Ascending aorta (tissue), 2 donors: ENCODE data around the gene SV2C. TPM values are rescaled to one million over a fixed set of nuclear protein-coding genes. Genes with fewer than 3 reads are reported as not detected.

Experiments
- DNase-seq, 2 donors: peaks; one replicate each; pipeline ENCODE4 v3.0.0-alpha.2; 2019; ENCODE audit warnings: low spot score in 2 of 2
- H3K27ac ChIP-seq, 2 donors: fragments of 200-600 bp; sonication (generic); one replicate each; pipeline ENCODE4 v1.5.1; 2016 to 2017; ENCODE audit warnings: mild to moderate bottlenecking in 1 of 2
- H3K27me3 ChIP-seq: fragments of 200-600 bp; sonication (generic); one replicate; pipeline ENCODE4 v1.5.1; 2017
- H3K36me3 ChIP-seq, 2 donors: fragments of 200-600 bp; sonication (generic); one replicate each; pipeline ENCODE4 v1.5.1; 2016
- H3K4me1 ChIP-seq, 2 donors: fragments of 200-600 bp; sonication (generic); one replicate each; pipeline ENCODE4 v1.5.1; 2016 to 2017; ENCODE audit warnings: mild to moderate bottlenecking in 1 of 2
- H3K4me3 ChIP-seq, 2 donors: fragments of 200-600 bp; sonication (generic); one replicate each; pipeline ENCODE4 v1.5.1; 2016 to 2017; ENCODE audit warnings: mild to moderate bottlenecking in 1 of 2
- H3K9me3 ChIP-seq, 2 donors: fragments of 200-600 bp; sonication (generic); one replicate each; pipeline ENCODE4 v1.5.1; 2016
- intact Hi-C: fragments of 100-400 bp; cut with DNase I; formaldehyde crosslinking; loops from one replicate; pipeline ENCODE4 v1.15.1; 2023
- total RNA-seq: library from RNA; depleted of rRNA; stranded (reverse); fragments of >200 nt; gene quantifications from one replicate; pipeline ENCODE4 v1.1.0, GENCODE V29; 2016
- TF ChIP-seq, protein P1 (sequence below), 3 experiments: fragments of 200-600 bp in 2 of 3; fragments of 450-650 bp in 1 of 3; sonication (generic) in 2 of 3; IDR thresholded peaks; one replicate each; pipeline ENCODE4 v1.5.1; 2016 to 2019; ENCODE audit warnings: antibody characterized with exemption in 3 of 3, mild to moderate bottlenecking in 1 of 3, moderate library complexity in 1 of 3

The SV2C gene
- total RNA-seq, 1 donor from 2014 or later, result not detected

DNA sequence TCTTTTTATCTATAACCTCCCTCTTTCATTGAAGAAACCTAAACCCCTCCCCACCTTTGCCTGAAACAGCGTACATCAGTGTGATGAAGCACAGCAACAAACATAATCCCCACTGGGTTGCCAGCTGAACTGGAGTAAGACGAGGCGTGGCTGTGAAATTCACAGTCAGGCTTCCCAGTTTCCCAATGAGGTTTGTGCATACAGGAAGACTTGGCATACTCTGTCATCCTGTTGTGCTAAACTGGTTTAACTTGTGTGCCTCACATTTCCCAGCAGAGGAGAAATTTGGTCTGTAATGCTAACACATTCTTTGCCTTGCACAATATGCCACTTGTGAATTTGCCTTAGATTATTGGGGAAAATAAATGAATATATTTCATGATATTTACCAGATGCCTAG lies 121.5 kb downstream of the SV2C start:
- DNase-seq, result no peak
- Histone ChIP-seq H3K27me3 (no peaks in the 10 kb centered on the region), H3K4me1 (no peaks in the 10 kb centered on the region), H3K36me3 (no peaks in the 10 kb centered on the region), H3K9me3 (peaks cover 0 to 4% of the 10 kb centered on the region in 2 donors), H3K4me3 (no peak overlapping the region), H3K27ac (no peak overlapping the region)
- intact Hi-C loops, result no loop called here
- TF ChIP-seq, protein P1, sequence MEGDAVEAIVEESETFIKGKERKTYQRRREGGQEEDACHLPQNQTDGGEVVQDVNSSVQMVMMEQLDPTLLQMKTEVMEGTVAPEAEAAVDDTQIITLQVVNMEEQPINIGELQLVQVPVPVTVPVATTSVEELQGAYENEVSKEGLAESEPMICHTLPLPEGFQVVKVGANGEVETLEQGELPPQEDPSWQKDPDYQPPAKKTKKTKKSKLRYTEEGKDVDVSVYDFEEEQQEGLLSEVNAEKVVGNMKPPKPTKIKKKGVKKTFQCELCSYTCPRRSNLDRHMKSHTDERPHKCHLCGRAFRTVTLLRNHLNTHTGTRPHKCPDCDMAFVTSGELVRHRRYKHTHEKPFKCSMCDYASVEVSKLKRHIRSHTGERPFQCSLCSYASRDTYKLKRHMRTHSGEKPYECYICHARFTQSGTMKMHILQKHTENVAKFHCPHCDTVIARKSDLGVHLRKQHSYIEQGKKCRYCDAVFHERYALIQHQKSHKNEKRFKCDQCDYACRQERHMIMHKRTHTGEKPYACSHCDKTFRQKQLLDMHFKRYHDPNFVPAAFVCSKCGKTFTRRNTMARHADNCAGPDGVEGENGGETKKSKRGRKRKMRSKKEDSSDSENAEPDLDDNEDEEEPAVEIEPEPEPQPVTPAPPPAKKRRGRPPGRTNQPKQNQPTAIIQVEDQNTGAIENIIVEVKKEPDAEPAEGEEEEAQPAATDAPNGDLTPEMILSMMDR (IDR thresholded peaks at IDR 0.05), result no peak

DNA sequence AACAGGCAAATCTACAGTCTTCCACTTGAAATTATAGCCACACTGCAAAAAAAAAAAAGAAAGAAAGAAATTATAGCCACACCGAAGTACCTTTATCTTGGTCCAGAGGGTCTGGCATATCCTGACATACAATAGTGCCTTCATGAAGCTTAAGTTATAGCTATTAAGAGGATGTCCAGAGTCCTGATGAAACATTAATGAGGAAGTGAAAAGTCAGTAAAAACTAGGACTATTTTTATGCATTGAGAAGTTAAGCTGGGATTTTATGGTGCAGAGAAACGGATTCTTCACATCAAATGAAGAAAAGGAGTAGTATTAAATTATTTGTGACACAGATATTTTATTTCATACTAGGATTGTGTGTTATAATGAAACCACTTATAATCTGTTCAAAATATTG lies 123.9 kb downstream of the SV2C start:
- no peaks in the 10 kb centered on the region for H3K36me3 ChIP-seq

DNA sequence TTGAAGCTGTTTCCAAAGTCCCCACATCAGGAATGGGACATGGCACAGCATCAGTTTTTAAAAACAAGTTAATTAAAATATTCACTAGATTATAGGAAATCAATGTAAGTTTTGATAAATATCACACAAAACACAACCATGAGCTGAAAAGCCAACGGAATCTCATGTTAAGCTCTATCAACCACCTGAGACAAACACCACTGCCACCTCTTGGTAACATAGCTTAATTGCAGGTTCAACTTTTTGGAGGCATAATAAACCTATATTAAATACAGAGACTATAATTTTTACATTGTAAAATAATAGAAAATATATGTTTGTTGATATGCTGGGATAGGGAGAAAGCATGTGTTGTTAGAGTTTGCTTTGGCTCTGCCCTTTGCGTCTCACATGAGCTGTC lies 126.1 kb downstream of the SV2C start:
- intact Hi-C loops, result no loop called here
- peaks cover 0 to 5% of the 10 kb centered on the region in 2 donors for H3K9me3 ChIP-seq
- no peaks in the 10 kb centered on the region for H3K27me3 ChIP-seq
- no peaks in the 10 kb centered on the region for H3K4me1 ChIP-seq
- H3K27ac ChIP-seq, result no peak overlapping the region
- no peaks in the 10 kb centered on the region for H3K36me3 ChIP-seq
- no peak overlapping the region for H3K4me3 ChIP-seq
- no peak for DNase-seq
- TF ChIP-seq, protein P1 (IDR thresholded peaks at IDR 0.05), result no peak

More for the DNA sequence above, 123.9 kb downstream of the SV2C start:
- no peak overlapping the region for H3K4me3 ChIP-seq
- H3K27ac ChIP-seq, result no peak overlapping the region
- H3K4me1 ChIP-seq, result no peaks in the 10 kb centered on the region
- intact Hi-C loops, result no loop called here
- peaks cover 0 to 5% of the 10 kb centered on the region in 2 donors for H3K9me3 ChIP-seq
- no peak for DNase-seq
- TF ChIP-seq, protein P1 (IDR thresholded peaks at IDR 0.05), result no peak
- no peaks in the 10 kb centered on the region for H3K27me3 ChIP-seq

DNA sequence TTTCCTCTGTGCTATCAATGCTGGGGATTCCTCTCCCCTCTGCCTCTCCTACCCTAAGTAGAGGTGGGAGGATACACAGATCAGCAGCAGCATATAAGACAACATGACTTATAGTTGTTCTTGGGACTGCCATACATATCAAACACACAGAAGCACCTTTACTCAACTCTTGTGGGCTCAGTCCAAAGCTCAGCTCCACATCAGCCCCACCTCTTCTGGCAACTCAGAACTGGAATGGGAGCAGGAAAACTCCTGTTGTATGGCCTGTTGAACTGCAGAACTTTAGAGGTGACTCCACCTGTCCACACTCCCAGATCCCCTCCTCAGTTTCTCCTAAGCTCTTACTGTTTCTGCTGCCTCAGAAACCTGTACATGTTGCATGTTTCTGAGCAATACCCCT lies 127.8 kb downstream of the SV2C start:
- Histone ChIP-seq H3K9me3 (peaks cover 0 to 5% of the 10 kb centered on the region in 2 donors), H3K27ac (no peak overlapping the region), H3K27me3 (no peaks in the 10 kb centered on the region), H3K4me1 (no peaks in the 10 kb centered on the region), H3K4me3 (no peak overlapping the region), H3K36me3 (no peaks in the 10 kb centered on the region)
- TF ChIP-seq, protein P1 (IDR thresholded peaks at IDR 0.05), result no peak
- no peak for DNase-seq
- intact Hi-C loops, result no loop called here

DNA sequence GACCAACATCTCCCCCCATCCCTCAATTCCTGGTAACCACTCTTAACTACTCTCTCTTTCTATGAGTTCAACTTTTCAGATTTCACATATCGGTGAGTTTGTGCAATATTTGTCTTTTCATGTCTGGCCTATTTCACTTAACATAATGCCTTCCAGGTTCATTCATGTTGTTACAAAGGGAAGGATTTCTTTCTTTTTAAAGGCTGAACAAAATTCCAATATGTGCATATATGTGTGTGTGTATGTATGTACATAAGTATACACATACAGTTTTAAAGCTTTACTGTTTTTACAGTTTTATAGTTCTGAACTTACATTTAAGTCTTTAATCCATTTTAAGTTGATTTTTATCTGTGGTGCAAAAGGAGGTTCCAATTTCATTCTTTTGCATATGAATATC lies 130.7 kb downstream of the SV2C start:
- intact Hi-C loops, result no loop called here
- Histone ChIP-seq H3K27me3 (no peaks in the 10 kb centered on the region), H3K4me3 (no peak overlapping the region), H3K9me3 (peaks cover 0 to 5% of the 10 kb centered on the region in 2 donors), H3K36me3 (no peaks in the 10 kb centered on the region), H3K4me1 (no peaks in the 10 kb centered on the region), H3K27ac (no peak overlapping the region)
- TF ChIP-seq, protein P1 (IDR thresholded peaks at IDR 0.05), result no peak
- DNase-seq, result no peak

DNA sequence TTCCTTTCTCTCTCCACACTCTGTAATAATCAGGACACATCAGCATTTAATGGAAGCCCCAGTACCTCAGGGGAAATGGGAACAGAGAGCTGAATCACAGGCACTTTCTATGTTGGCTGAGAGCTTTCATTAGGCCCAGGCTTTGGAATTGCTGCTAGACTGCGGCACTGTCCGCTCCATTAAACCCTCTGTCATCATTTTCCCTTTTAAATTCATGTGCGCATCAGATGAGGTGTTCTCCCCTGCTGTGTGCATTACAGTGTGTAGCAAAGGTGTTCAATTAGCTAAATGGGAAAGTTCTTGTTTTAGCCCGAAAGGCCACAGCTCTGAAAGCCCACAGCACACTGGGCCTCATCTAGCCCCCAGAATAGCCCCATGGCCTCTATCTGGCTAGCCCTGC lies 133.6 kb downstream of the SV2C start:
- intact Hi-C loops, result no loop called here
- H3K36me3 ChIP-seq, result no peaks in the 10 kb centered on the region

More for the DNA sequence above, 133.6 kb downstream of the SV2C start:
- no peak overlapping the region for H3K27ac ChIP-seq
- TF ChIP-seq, protein P1 (IDR thresholded peaks at IDR 0.05), result no peak
- no peaks in the 10 kb centered on the region for H3K9me3 ChIP-seq
- no peaks in the 10 kb centered on the region for H3K27me3 ChIP-seq
- H3K4me1 ChIP-seq, result no peaks in the 10 kb centered on the region
- H3K4me3 ChIP-seq, result no peak overlapping the region
- no peak for DNase-seq
